GM12892 (cell line): ENCODE results near the gene OSBPL10.

Experiments
- DNase-seq: peaks from one replicate; pipeline ENCODE4 v3.0.0; 2011; ENCODE audit not compliant: insufficient read length
- FAIRE-seq: peaks from 2 replicates; lab custom pipeline; 2011; peaks lifted over from hg19 to GRCh38; lab: Jason Lieb, UNC
- POLR2A ChIP-seq: IDR thresholded peaks from 2 replicates; pipeline ENCODE4 v1.6.1; 2011; ENCODE audit warnings: low read depth, low read length, control low read depth
- POLR2AphosphoS5 ChIP-seq: IDR thresholded peaks from 2 replicates; pipeline ENCODE4 v1.6.1; 2011; ENCODE audit warnings: low read depth, low read length, control low read depth
- TAF1 ChIP-seq: IDR thresholded peaks from 2 replicates; pipeline ENCODE4 v1.6.1; 2011; ENCODE audit warnings: low read depth, mild to moderate bottlenecking, control low read depth, low read length, borderline replicate concordance

The OSBPL10 gene

DNA sequence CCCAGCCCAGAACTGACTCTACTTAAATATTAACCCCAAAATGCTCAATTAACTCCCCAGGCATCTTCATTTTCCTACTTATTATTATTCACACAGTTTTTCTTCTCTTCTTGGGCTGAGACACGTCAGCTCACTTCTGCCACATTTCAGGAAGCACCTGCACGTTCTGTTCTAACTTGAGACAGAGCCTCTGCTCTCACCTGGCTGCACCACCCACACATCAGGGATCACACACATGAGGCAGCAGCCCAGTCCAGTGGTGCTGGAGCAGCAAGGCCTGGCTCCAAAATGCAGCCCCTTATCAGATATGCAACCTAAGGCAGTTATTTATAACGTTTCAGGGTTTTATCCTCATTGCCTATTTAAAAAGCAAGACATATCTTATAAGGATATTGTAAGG, 127.5 kb downstream of the OSBPL10 start:
- TF ChIP-seq POLR2A: no peak
- no peak for TF ChIP-seq TAF1
- TF ChIP-seq POLR2AphosphoS5: no peak
- no peak for FAIRE-seq
- no peak for DNase-seq

DNA sequence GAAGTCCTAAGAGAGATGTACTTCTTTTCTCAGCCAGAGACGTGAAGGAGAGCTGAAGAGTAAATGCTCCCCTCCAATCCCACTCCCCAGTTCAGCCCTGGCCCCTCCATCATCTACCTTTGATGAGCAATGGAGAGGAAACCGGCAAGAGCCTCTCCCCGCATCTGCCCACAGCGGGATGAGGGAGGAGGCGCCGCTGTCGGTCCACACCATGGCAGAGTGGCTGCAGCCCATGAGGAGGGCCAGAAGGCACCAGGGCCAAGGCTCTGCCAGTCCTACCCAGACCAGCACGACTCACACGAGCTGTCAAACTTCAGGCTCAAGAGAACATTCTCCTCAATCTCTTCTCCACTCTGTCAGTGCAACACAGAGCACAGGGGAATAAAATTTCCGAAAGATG, 129.8 kb downstream of the OSBPL10 start:
- no peak for FAIRE-seq
- DNase-seq: no peak
- TF ChIP-seq TAF1 (no peak), POLR2A (no peak), POLR2AphosphoS5 (no peak)

- no peak for FAIRE-seq
- no peak for DNase-seq
- TF ChIP-seq TAF1 (no peak), POLR2A (no peak), POLR2AphosphoS5 (no peak)
These were observed 132.2 kb downstream of the OSBPL10 start for GRCh38 chr3:31848911-31849310.

GRCh38 chr3:31848163-31848818, 132.8 kb downstream of the OSBPL10 start:
- DNase-seq (no peak), FAIRE-seq (no peak)
- TF ChIP-seq TAF1: no peak
- no peak for TF ChIP-seq POLR2AphosphoS5
- TF ChIP-seq POLR2A: no peak

DNA sequence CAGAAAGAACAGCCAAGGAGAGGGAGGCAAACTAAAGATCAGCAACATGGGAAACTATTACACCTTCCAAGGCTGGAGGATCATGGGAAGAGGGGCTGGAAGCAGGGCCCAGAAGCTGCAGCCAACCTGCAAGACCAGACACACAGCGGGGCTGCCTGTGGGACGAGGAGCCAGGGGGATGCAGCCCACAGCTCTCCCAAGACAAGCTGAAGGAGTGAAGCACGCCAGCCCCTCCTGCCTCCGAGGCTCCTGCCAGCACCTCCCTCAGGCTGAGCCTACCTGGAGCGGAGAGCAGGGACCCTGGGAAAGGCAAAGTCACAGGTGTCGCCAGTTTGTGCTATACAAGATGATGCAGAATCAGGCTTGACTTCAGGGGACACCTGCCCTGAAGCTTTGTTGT, 133.3 kb downstream of the OSBPL10 start:
- TF ChIP-seq TAF1 (no peak), POLR2A (no peak), POLR2AphosphoS5 (no peak)
- FAIRE-seq: no peak
- DNase-seq: no peak

DNA sequence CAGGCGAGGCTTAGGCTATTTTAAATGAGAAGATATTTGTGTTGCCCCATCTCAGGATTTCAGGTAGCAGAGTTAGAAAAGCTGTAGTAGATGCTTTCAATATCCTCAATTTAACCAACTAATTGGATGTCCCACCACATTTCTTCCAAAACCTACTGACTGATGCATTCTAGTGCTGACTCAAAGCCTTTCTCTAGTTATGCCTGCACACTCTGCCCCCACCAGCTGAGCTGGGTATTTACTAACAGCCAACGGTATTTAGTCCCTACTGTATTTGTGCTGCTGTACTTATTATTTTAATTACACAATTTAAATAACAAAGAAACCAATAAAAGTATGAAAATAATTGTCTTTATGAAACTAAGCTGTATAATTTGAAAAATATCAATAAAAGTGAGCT, 139.5 kb downstream of the OSBPL10 start:
- FAIRE-seq: no peak
- DNase-seq: no peak

DNA sequence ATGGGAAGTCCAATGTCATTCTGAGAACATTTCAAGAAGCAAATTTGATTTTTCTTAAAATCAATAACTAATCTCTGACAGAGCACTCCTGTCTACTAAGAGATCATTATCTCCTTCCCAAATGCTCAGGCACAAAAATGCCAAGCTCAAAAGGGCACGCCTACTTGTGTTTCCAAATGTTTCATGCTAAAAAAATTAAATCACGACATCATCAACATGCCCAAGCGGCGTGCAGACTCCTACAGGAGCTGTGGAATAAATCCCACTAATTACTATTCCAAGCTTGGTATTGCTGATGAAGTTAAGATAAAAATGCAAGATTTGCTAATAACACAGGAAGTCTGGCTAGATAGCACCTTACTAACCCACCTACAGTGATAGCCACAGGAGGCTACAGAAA, 140.8 kb downstream of the OSBPL10 start:
- FAIRE-seq (no peak), DNase-seq (no peak)
- TF ChIP-seq POLR2AphosphoS5 (no peak), POLR2A (no peak), TAF1 (no peak)

More for the DNA sequence above, 139.5 kb downstream of the OSBPL10 start:
- no peak for TF ChIP-seq POLR2A
- no peak for TF ChIP-seq POLR2AphosphoS5
- no peak for TF ChIP-seq TAF1

GRCh38 chr3:31839144-31839917, 141.7 kb downstream of the OSBPL10 start:
- DNase-seq (no peak), FAIRE-seq (no peak)
- no peak for TF ChIP-seq POLR2A
- no peak for TF ChIP-seq POLR2AphosphoS5
- no peak for TF ChIP-seq TAF1

DNA sequence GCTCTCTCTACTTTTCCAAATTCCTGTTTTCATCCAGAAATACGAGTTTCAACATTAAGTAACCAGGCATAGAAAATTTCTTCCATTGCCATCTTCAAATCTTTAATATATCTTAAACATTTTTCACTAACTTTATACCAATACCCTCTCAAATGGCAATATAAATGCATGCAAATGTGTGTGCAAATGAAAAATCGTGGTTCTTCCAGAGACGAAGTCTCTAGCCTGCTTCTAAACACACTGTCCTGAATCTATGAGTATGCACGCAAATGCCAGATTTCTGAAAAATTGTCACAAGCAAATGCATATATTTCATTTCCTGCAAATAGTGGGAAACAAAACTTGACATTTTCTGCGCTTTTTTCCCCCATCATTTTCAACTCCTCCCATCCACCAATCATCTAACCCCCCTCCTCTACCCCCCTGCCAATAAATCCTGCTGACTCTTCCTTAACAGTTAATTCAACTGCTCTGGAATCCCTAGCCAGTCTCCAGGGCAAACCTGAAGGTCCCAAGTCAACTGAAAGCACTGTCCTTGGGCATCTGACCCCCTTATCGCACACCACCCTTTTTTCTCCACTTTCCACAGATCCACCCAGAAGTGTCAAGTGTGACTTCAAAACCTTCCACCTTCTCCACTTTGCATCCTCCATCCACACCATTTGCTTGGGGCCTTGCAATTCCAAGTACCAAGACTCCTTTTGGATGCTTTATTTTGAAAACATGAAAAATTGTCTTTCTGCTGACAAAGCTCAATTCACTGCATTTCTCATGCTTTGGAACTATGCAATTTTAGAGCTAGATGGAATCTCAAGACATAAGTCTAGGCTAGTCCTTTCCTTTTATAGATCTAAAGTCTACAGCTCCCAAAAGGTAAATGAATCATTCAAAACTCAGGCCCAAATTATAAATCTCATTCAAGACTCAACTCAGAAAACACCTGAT, 144.7 kb downstream of the OSBPL10 start:
- DNase-seq (no peak), FAIRE-seq (no peak)

GRCh38 chr3:31833391-31834190, 147.5 kb downstream of the OSBPL10 start:
- TF ChIP-seq TAF1 (no peak), POLR2A (no peak), POLR2AphosphoS5 (no peak)
- no peak for DNase-seq
- FAIRE-seq: no peak

More for the DNA sequence above, 144.7 kb downstream of the OSBPL10 start:
- TF ChIP-seq TAF1 (no peak), POLR2A (no peak), POLR2AphosphoS5 (no peak)
